GM21423 (cell line): Measurements from ENCODE around the gene CDC42.

Source experiments
- ATAC-seq: cut with Tn5 transposase; IDR thresholded peaks from one replicate; pipeline ENCODE4 v1.9.1; 2021; ENCODE audit warnings: mild to moderate bottlenecking, moderate library complexity; ENCODE audit not compliant: unreplicated experiment

The CDC42 gene

DNA sequence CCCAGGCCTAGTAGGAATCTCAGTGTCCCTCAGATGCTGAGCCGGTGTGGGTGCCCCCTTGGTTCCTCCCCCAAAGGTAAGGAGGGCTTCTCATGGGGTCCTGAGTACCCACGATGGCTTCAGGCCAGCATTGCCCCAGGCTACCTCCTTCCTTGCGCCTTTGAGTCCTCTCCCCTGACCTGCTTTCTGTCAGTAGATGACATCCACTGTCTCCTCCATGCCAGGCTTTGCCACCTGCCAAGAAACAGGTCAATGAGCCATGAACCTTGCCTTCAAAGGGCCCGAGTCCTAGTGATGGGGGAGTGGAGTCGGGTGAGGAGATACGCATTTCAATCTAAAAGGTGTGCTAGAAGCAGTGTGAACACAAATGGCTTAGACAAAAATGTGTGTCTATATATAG is 74.7 kb downstream of the CDC42 start:
- no peak for ATAC-seq

GRCh38 chr1:22127731-22128130 is 75.2 kb downstream of the CDC42 start:
- no peak for ATAC-seq

- ATAC-seq = no peak
These were observed 75.9 kb downstream of the CDC42 start for GRCh38 chr1:22128392-22128791.

DNA sequence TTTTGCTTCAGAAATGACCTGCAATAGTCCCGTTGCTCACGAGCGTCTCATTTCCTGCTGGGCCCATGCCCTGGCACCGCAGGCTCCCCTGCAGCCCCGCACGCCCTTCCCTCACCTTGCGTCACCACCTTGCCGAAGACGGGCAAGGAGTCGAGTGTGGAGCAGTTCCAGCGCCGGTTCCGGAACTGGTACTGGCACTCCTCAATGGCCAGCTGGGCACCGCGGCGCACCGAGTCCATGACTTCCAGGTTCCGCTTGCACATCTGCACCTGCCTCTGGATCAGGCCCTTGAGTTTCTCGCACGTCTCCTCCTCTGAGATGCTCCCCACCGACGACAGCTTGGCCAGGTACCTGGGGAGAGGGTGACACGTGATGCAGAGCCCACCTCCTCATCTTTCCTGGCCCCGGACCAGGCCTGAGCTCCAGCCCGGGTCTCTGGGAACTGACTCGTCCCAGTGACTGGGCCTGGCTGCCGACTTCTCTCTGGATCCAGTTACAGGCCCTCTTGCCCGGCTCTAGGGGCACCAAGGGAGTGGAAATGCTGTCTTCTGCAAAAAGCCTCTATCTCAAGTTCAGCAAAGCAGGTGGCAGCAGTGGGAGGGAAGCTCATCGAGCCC is 77.1 kb downstream of the CDC42 start:
- no peak for ATAC-seq

DNA sequence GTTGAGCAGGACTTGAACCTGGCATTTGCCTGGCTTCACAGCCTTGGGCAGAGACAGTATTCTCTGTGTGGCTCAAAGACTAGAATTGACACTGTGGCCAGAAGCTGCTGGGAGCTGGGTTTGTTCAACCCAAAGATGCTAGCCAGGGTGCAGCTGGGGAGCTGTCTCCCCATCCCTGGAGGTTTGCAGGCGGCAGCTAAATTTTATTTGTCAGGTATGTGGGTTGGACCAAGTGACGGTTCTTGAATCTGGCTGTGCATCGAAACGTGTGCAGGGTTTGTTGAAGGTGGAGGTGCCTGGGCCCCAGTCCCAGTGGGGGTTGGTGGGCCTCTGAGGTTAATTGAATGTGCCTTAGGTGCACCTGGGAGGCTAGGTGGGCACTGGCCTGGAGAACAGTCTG is 78.6 kb downstream of the CDC42 start:
- ATAC-seq = no peak

- no peak for ATAC-seq
These were observed 79.5 kb downstream of the CDC42 start for GRCh38 chr1:22131875-22132486.

GRCh38 chr1:22132517-22133235 is 80.2 kb downstream of the CDC42 start:
- ATAC-seq = no peak

- ATAC-seq = no peak
These were observed 80.9 kb downstream of the CDC42 start for GRCh38 chr1:22133247-22133930.

DNA sequence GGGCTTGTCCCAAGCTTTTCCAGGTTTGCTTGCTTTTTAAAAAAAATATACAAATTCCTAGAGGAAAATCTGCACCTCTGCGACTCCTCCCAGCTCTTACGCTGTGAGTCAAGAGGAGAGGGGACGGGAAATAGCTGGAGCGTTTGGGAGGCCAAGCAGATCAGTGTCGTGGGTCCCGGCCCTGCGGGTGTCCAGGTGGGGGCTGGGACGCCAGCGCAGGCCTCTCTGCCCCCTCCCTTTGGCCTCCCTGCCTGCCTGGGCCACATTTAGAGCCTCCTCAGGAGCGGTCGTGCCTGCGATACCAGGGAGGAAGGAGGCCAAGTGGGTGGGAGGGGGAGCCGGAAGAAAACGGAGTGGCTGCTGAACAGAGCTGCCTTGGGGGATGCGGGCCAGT is 81.4 kb downstream of the CDC42 start:
- ATAC-seq = no peak

- ATAC-seq = no peak
These were observed 84.7 kb downstream of the CDC42 start for GRCh38 chr1:22137004-22137720.

- ATAC-seq = no peak
These were observed 86.6 kb downstream of the CDC42 start for GRCh38 chr1:22139066-22139594.

GRCh38 chr1:22139817-22140216 is 87.3 kb downstream of the CDC42 start:
- no peak for ATAC-seq
